IPS DF 6.9 (cell line): ENCODE data around the gene WFDC6.

ENCODE experiments used
- DNase-seq: peaks from one replicate; pipeline ENCODE4 v3.0.0-alpha.2; 2013; ENCODE audit warnings: low read depth, low spot score
- H3K27ac ChIP-seq: one replicate; pipeline ENCODE4 v1.5.1; 2013; ENCODE audit warnings: low read length, control low read depth
- H3K27me3 ChIP-seq: 2 replicates; pipeline ENCODE4 v1.6.1; 2013; ENCODE audit warnings: mild to moderate bottlenecking, low read length; ENCODE audit not compliant: control insufficient read depth, insufficient read depth
- H3K36me3 ChIP-seq: 2 replicates; pipeline ENCODE4 v1.6.1; 2013; ENCODE audit warnings: low read length; ENCODE audit not compliant: control insufficient read depth, insufficient read depth
- H3K4me1 ChIP-seq: 2 replicates; pipeline ENCODE4 v1.6.1; 2013; ENCODE audit warnings: low read length; ENCODE audit not compliant: control insufficient read depth, insufficient read depth
- H3K4me3 ChIP-seq: 2 replicates; pipeline ENCODE4 v1.5.1; 2013; ENCODE audit warnings: mild to moderate bottlenecking, low read length
- H3K9me3 ChIP-seq: 2 replicates; pipeline ENCODE4 v1.6.1; 2013; ENCODE audit warnings: low read length, inconsistent platforms; ENCODE audit not compliant: control insufficient read depth, insufficient read depth
- WGBS: extraction: QIAGEN DNeasy Blood & Tissue Kit; methylation state at CpG from one replicate; pipeline ENCODE4 v1.1.7; 2013; ENCODE audit warnings: mixed read lengths, missing lambda C conversion rate; ENCODE audit not compliant: insufficient read length, insufficient coverage; 5-methylcytosine and 5-hydroxymethylcytosine counted together

The WFDC6 gene

GRCh38 chr20:45564760-45565276, 25.5 kb upstream of the WFDC6 start:
- no peak overlapping the region for H3K4me3 ChIP-seq
- H3K27me3 ChIP-seq, result no peaks in the 10 kb centered on the region
- H3K4me1 ChIP-seq, result no peaks in the 10 kb centered on the region
- H3K9me3 ChIP-seq, result no peaks in the 10 kb centered on the region
- no peaks in the 10 kb centered on the region for H3K36me3 ChIP-seq
- H3K27ac ChIP-seq, result no peak overlapping the region
- no peak for DNase-seq
- no CpG with 5 or more reads among the region's 2 CpGs for WGBS

GRCh38 chr20:45555198-45555597, 15.9 kb upstream of the WFDC6 start:
- no peak overlapping the region for H3K27ac ChIP-seq
- WGBS, result no CpG with 5 or more reads among the region's 1 CpG
- DNase-seq, result no peak
- H3K27me3 ChIP-seq, result no peaks in the 10 kb centered on the region
- no peaks in the 10 kb centered on the region for H3K4me1 ChIP-seq
- H3K36me3 ChIP-seq, result no peaks in the 10 kb centered on the region
- H3K9me3 ChIP-seq, result no peaks in the 10 kb centered on the region
- H3K4me3 ChIP-seq, result no peak overlapping the region

GRCh38 chr20:45552456-45552855, 13.2 kb upstream of the WFDC6 start:
- DNase-seq, result no peak
- no peaks in the 10 kb centered on the region for H3K9me3 ChIP-seq
- H3K4me1 ChIP-seq, result no peaks in the 10 kb centered on the region
- no peaks in the 10 kb centered on the region for H3K27me3 ChIP-seq
- no CpG with 5 or more reads among the region's 2 CpGs for WGBS
- H3K4me3 ChIP-seq, result no peak overlapping the region
- H3K36me3 ChIP-seq, result no peaks in the 10 kb centered on the region
- H3K27ac ChIP-seq, result no peak overlapping the region

GRCh38 chr20:45550765-45551164, 11.5 kb upstream of the WFDC6 start:
- H3K36me3 ChIP-seq, result no peaks in the 10 kb centered on the region
- no peaks in the 10 kb centered on the region for H3K9me3 ChIP-seq
- no peak overlapping the region for H3K4me3 ChIP-seq
- no peak overlapping the region for H3K27ac ChIP-seq
- no peaks in the 10 kb centered on the region for H3K4me1 ChIP-seq
- no peak for DNase-seq
- no peaks in the 10 kb centered on the region for H3K27me3 ChIP-seq

GRCh38 chr20:45548410-45548809, 9.1 kb upstream of the WFDC6 start:
- H3K9me3 ChIP-seq, result no peaks in the 10 kb centered on the region
- H3K4me3 ChIP-seq, result no peak overlapping the region
- WGBS, result 100% methylated on average over 1 of the region's 7 CpGs
- DNase-seq, result no peak
- no peaks in the 10 kb centered on the region for H3K4me1 ChIP-seq
- no peak overlapping the region for H3K27ac ChIP-seq
- H3K36me3 ChIP-seq, result no peaks in the 10 kb centered on the region
- no peaks in the 10 kb centered on the region for H3K27me3 ChIP-seq

GRCh38 chr20:45547206-45547770, 8.0 kb upstream of the WFDC6 start, which contains the start of gene EPPIN:
Gene EPPIN (minus strand): TSS chr20:45547401. CDS start chr20:45547357, 44 bp downstream.
- Histone ChIP-seq H3K4me3 (no peak within 1 kb of the TSS), H3K4me1 (no peaks in the 10 kb centered on the region)
- no CpG with 5 or more reads among the region's 6 CpGs for WGBS

GRCh38 chr20:45545754-45546453, 6.6 kb upstream of the WFDC6 start:
- Histone ChIP-seq H3K27me3 (no peaks in the 10 kb centered on the region), H3K27ac (no peak overlapping the region), H3K4me1 (no peaks in the 10 kb centered on the region), H3K4me3 (no peak overlapping the region), H3K9me3 (no peaks in the 10 kb centered on the region), H3K36me3 (no peaks in the 10 kb centered on the region)
- WGBS, result no CpG with 5 or more reads among the region's 5 CpGs
- peak; percentile 41 for DNase-seq

More at GRCh38 chr20:45547206-45547770, 8.0 kb upstream of the WFDC6 start, which contains the start of gene EPPIN:
- no peaks in the 10 kb centered on the region for H3K9me3 ChIP-seq
- H3K27ac ChIP-seq, result no peak within 1 kb of the TSS
- H3K36me3 ChIP-seq, result no peaks in the 10 kb centered on the region
- no peak for DNase-seq
- H3K27me3 ChIP-seq, result no peaks in the 10 kb centered on the region

- Histone ChIP-seq H3K9me3 (no peaks in the 10 kb centered on the region), H3K4me3 (no peak overlapping the region), H3K27ac (no peak overlapping the region), H3K36me3 (no peaks in the 10 kb centered on the region), H3K27me3 (no peaks in the 10 kb centered on the region), H3K4me1 (no peaks in the 10 kb centered on the region)
- DNase-seq, result no peak
- no CpG with 5 or more reads among the region's 3 CpGs for WGBS
Observed at GRCh38 chr20:45545351-45545750, 6.1 kb upstream of the WFDC6 start.

- 100% methylated on average over 2 of the region's 7 CpGs for WGBS
- H3K27ac ChIP-seq, result no peak overlapping the region
- H3K9me3 ChIP-seq, result no peaks in the 10 kb centered on the region
- no peak overlapping the region for H3K4me3 ChIP-seq
- peak; percentile 9 for DNase-seq
- no peaks in the 10 kb centered on the region for H3K27me3 ChIP-seq
- no peaks in the 10 kb centered on the region for H3K4me1 ChIP-seq
- no peaks in the 10 kb centered on the region for H3K36me3 ChIP-seq
Observed at GRCh38 chr20:45538209-45538799, 978 bp downstream of the WFDC6 start.

GRCh38 chr20:45527294-45527693, 12.0 kb downstream of the WFDC6 start:
- no peak for DNase-seq
- no peaks in the 10 kb centered on the region for H3K9me3 ChIP-seq
- no peak overlapping the region for H3K27ac ChIP-seq
- no peaks in the 10 kb centered on the region for H3K36me3 ChIP-seq
- H3K4me1 ChIP-seq, result no peaks in the 10 kb centered on the region
- no CpG with 5 or more reads among the region's 4 CpGs for WGBS
- H3K27me3 ChIP-seq, result no peaks in the 10 kb centered on the region
- H3K4me3 ChIP-seq, result no peak overlapping the region
